H9 (cell line): ENCODE measurements around the gene STT3B. TPM values are rescaled to one million over a fixed set of nuclear protein-coding genes. Genes with fewer than 3 reads are reported as not detected.

Experiments
- DNase-seq: peaks from one replicate; pipeline ENCODE4 v3.0.0-alpha.2; 2017
- H2AFZ ChIP-seq: one replicate; pipeline ENCODE4 v1.6.1; 2013; ENCODE audit warnings: mild to moderate bottlenecking, low read length, control low read depth, moderate library complexity
- H2AK5ac ChIP-seq: 2 replicates; pipeline ENCODE4 v1.6.1; 2013; ENCODE audit warnings: low read length, control low read depth, mixed read lengths; ENCODE audit not compliant: insufficient read length
- H2BK120ac ChIP-seq: one replicate; pipeline ENCODE4 v1.6.1; 2013; ENCODE audit warnings: low read depth, mild to moderate bottlenecking, low read length, control low read depth, inconsistent platforms; ENCODE audit not compliant: poor library complexity, severe bottlenecking
- H2BK12ac ChIP-seq: 2 replicates; pipeline ENCODE4 v1.6.1; 2013; ENCODE audit warnings: low read length, control low read depth, mixed read lengths, low read depth; ENCODE audit not compliant: insufficient read length
- H2BK15ac ChIP-seq: 2 replicates; pipeline ENCODE4 v1.6.1; 2013; ENCODE audit warnings: low read depth, low read length, control low read depth
- H2BK20ac ChIP-seq: one replicate; pipeline ENCODE4 v1.6.1; 2013; ENCODE audit warnings: low read depth, mild to moderate bottlenecking, low read length, control low read depth, inconsistent platforms; ENCODE audit not compliant: poor library complexity, severe bottlenecking
- H2BK5ac ChIP-seq: 2 replicates; pipeline ENCODE4 v1.6.1; 2013; ENCODE audit warnings: low read length, control low read depth, mixed read lengths; ENCODE audit not compliant: insufficient read length
- H3K14ac ChIP-seq: 2 replicates; pipeline ENCODE4 v1.6.1; 2013; ENCODE audit warnings: low read length, control low read depth; ENCODE audit not compliant: insufficient read depth
- H3K18ac ChIP-seq: 2 replicates; pipeline ENCODE4 v1.6.1; 2013; ENCODE audit warnings: low read depth, mild to moderate bottlenecking, mixed read lengths, low read length, control low read depth; ENCODE audit not compliant: insufficient read length
- H3K23ac ChIP-seq: 2 replicates; pipeline ENCODE4 v1.6.1; 2013; ENCODE audit warnings: low read length, control low read depth, mixed read lengths, low read depth; ENCODE audit not compliant: insufficient read length
- H3K23me2 ChIP-seq: 2 replicates; pipeline ENCODE4 v1.6.1; 2013; ENCODE audit warnings: low read depth, mild to moderate bottlenecking, mixed read lengths, low read length, control low read depth; ENCODE audit not compliant: insufficient read length, poor library complexity, severe bottlenecking
- H3K27ac ChIP-seq: 2 replicates; pipeline ENCODE4 v1.5.1; 2013; ENCODE audit warnings: low read length, control low read depth, mixed read lengths, low read depth; ENCODE audit not compliant: insufficient read length
- H3K27me3 ChIP-seq: 2 replicates; pipeline ENCODE4 v1.6.1; 2013; ENCODE audit warnings: low read length, control low read depth, inconsistent platforms; ENCODE audit not compliant: insufficient read depth
- H3K4ac ChIP-seq: 2 replicates; pipeline ENCODE4 v1.6.1; 2013; ENCODE audit warnings: low read depth, mild to moderate bottlenecking, control low read depth, inconsistent platforms, low read length, moderate library complexity
- H3K4me1 ChIP-seq: 2 replicates; pipeline ENCODE4 v1.6.1; 2013; ENCODE audit warnings: low read length, control low read depth, inconsistent platforms; ENCODE audit not compliant: insufficient read depth
- H3K4me2 ChIP-seq: 2 replicates; pipeline ENCODE4 v1.6.1; 2013; ENCODE audit warnings: low read length, control low read depth, mixed read lengths; ENCODE audit not compliant: insufficient read length, insufficient read depth
- H3K56ac ChIP-seq: 2 replicates; pipeline ENCODE4 v1.6.1; 2013; ENCODE audit warnings: low read depth, mild to moderate bottlenecking, mixed read lengths, low read length, control low read depth; ENCODE audit not compliant: insufficient read length
- H3K79me1 ChIP-seq: 2 replicates; pipeline ENCODE4 v1.6.1; 2013; ENCODE audit warnings: low read depth, mild to moderate bottlenecking, moderate library complexity, low read length, control low read depth, inconsistent platforms; ENCODE audit not compliant: insufficient read depth, poor library complexity, severe bottlenecking
- H3K79me2 ChIP-seq: 2 replicates; pipeline ENCODE4 v1.6.1; 2013; ENCODE audit warnings: low read length, control low read depth, inconsistent platforms; ENCODE audit not compliant: insufficient read depth
- H3K9ac ChIP-seq: 2 replicates; pipeline ENCODE4 v1.6.1; 2013; ENCODE audit warnings: low read length, control low read depth, mixed read lengths; ENCODE audit not compliant: insufficient read length; ENCODE audit errors: extremely low read depth
- H3K9me3 ChIP-seq: one replicate; pipeline ENCODE4 v1.6.1; 2013; ENCODE audit warnings: low read depth, low read length, inconsistent platforms; ENCODE audit not compliant: control insufficient read depth
- H3T11ph ChIP-seq: one replicate; pipeline ENCODE4 v1.6.1; 2013; ENCODE audit warnings: mild to moderate bottlenecking, low read length, control low read depth, inconsistent platforms
- H4K20me1 ChIP-seq: one replicate; pipeline ENCODE4 v1.6.1; 2013; ENCODE audit not compliant: control insufficient read depth, insufficient read length, insufficient read depth
- H4K5ac ChIP-seq: 2 replicates; pipeline ENCODE4 v1.6.1; 2013; ENCODE audit warnings: low read depth, mild to moderate bottlenecking, mixed read lengths, low read length, control low read depth; ENCODE audit not compliant: insufficient read length
- H4K8ac ChIP-seq: replicated peaks from 2 replicates; pipeline ENCODE4 v1.6.1; 2013; ENCODE audit warnings: low read length, control low read depth, mixed read lengths, low read depth; ENCODE audit not compliant: insufficient read length
- H4K91ac ChIP-seq: 2 replicates; pipeline ENCODE4 v1.6.1; 2013; ENCODE audit warnings: low read depth, mild to moderate bottlenecking, moderate library complexity, mixed read lengths, low read length, control low read depth; ENCODE audit not compliant: insufficient read length
- H3K27ac Mint-ChIP-seq, 3 experiments: 2 replicates in 2 of 3; 3 replicates in 1 of 3; pipeline ENCODE4 v1.8.0; 2020 to 2021; ENCODE audit warnings: mixed read lengths in 3 of 3, mild to moderate bottlenecking in 1 of 3, moderate library complexity in 1 of 3
- H3K27me3 Mint-ChIP-seq: 2 replicates; pipeline ENCODE4 v1.8.0; 2021; ENCODE audit warnings: low read depth, mild to moderate bottlenecking, moderate library complexity, mixed read lengths
- H3K36me3 Mint-ChIP-seq, 3 experiments: 2 replicates in 2 of 3; 3 replicates in 1 of 3; pipeline ENCODE4 v1.8.0; 2020 to 2021; ENCODE audit warnings: low read depth in 3 of 3, mixed read lengths in 3 of 3; ENCODE audit not compliant: insufficient read depth in 1 of 3
- H3K4me1 Mint-ChIP-seq, 2 experiments: 2 replicates each; pipeline ENCODE4 v1.8.0; 2020; ENCODE audit warnings: mixed read lengths in 2 of 2
- H3K4me3 Mint-ChIP-seq, 2 experiments: 2 replicates in 1 of 2; 3 replicates in 1 of 2; pipeline ENCODE4 v1.8.0; 2020 to 2021; ENCODE audit warnings: mild to moderate bottlenecking in 2 of 2, mixed read lengths in 2 of 2, moderate library complexity in 1 of 2
- H3K9me3 Mint-ChIP-seq, 2 experiments: 2 replicates in 1 of 2; 3 replicates in 1 of 2; pipeline ENCODE4 v1.8.0; 2020; ENCODE audit warnings: mild to moderate bottlenecking in 2 of 2, mixed read lengths in 2 of 2, moderate library complexity in 1 of 2
- CTCF ChIP-seq: fragments of 200-600 bp; sonication (generic); conservative IDR thresholded peaks from 3 replicates; pipeline ENCODE4 v1.8.0; 2021; ENCODE audit warnings: antibody characterized with exemption, mild to moderate bottlenecking
- WGBS: extraction: QIAGEN DNeasy Blood & Tissue Kit; methylation state at CpG from one replicate; pipeline ENCODE4 v1.1.7; 2013; ENCODE audit warnings: missing lambda C conversion rate, low lambda C conversion rate, mixed read lengths; ENCODE audit not compliant: insufficient read length; ENCODE audit errors: extremely low coverage; 5-methylcytosine and 5-hydroxymethylcytosine counted together
- total RNA-seq: library from RNA; stranded (reverse); gene quantifications from 2 replicates; pipeline ENCODE4 v1.2.1, GENCODE V29; 2021

STT3B gene
- total RNA-seq, 1 experiment from 2014 or later = 79.9 TPM

- H3K27me3 Mint-ChIP-seq = no peaks in the 10 kb centered on the region
- H3K4me2 ChIP-seq = no peak overlapping the region
- peak overlapping the region in 2 of 3 experiments; percentile 26 to 79; a peak in 4 of 7 replicates for H3K27ac Mint-ChIP-seq
These were observed 128.6 kb downstream of the STT3B start for GRCh38 chr3:31661286-31661685.

More at GRCh38 chr3:31661286-31661685, 128.6 kb downstream of the STT3B start:
- no peak overlapping the region for H3K23ac ChIP-seq
- H3K14ac ChIP-seq = no peak overlapping the region
- H3K79me1 ChIP-seq = no peaks in the 10 kb centered on the region
- H3K23me2 ChIP-seq = no peaks in the 10 kb centered on the region
- H2BK15ac ChIP-seq = no peak overlapping the region
- no peak overlapping the region for H3K27ac ChIP-seq
- Mint-ChIP-seq H3K9me3 (peaks cover 10 to 12% of the 10 kb centered on the region in 2 experiments; a peak in 4 of 5 replicates), H3K4me3 (no peak overlapping the region), H3K36me3 (peaks cover 39 to 47% (median 42%) of the 10 kb centered on the region in 3 experiments), H3K4me1 (peaks cover 12 to 15% of the 10 kb centered on the region in 2 experiments)
- no peak overlapping the region for H3K9ac ChIP-seq
- H4K5ac ChIP-seq = no peak overlapping the region
- no peaks in the 10 kb centered on the region for H3K79me2 ChIP-seq
- no peak overlapping the region for H3K4ac ChIP-seq
- DNase-seq = no peak
- H3K18ac ChIP-seq = no peak overlapping the region
- no peak overlapping the region for H2AFZ ChIP-seq
- no peak overlapping the region for H3K56ac ChIP-seq
- no peak overlapping the region for H2BK12ac ChIP-seq
- no peaks in the 10 kb centered on the region for H4K20me1 ChIP-seq
- no peak overlapping the region for H4K91ac ChIP-seq
- H2BK120ac ChIP-seq = no peak overlapping the region
- no peak overlapping the region for H3T11ph ChIP-seq
- no peak for TF ChIP-seq CTCF
- WGBS = no CpG with 5 or more reads among the region's 5 CpGs
- H4K8ac ChIP-seq = no peak overlapping the region
- H2AK5ac ChIP-seq = no peak overlapping the region
- H3K4me1 ChIP-seq = no peaks in the 10 kb centered on the region
- no peak overlapping the region for H2BK20ac ChIP-seq
- no peaks in the 10 kb centered on the region for H3K27me3 ChIP-seq
- no peak overlapping the region for H2BK5ac ChIP-seq
- H3K9me3 ChIP-seq = no peaks in the 10 kb centered on the region
